IMR-90 (cell line): ENCODE results near the gene IFT81. TPM values are rescaled to one million over a fixed set of nuclear protein-coding genes. Genes with fewer than 3 reads are reported as not detected.

Experiments used
- ATAC-seq: fragments of 200-7000 bp; cut with Tn5 transposase; 2 replicates; pipeline ENCODE4 v1.9.1; 2020; ENCODE audit warnings: low read depth, mild to moderate bottlenecking, moderate library complexity
- BruUV-seq: library from RNA; stranded (reverse); fragments of 400-500 nt; replicated peaks from 2 replicates; lab custom pipeline; 2021; lab: Mats Ljungman, UMichigan
- CTCF ChIA-PET: fragments of 300-600 bp; formaldehyde crosslinking; extraction: SDS; loops from one replicate; lab custom pipeline; 2021; ENCODE audit warnings: antibody characterized with exemption; lab: Yijun Ruan, JAX
- POLR2A ChIA-PET: fragments of 300-600 bp; sonication (Branson Sonifier 250); formaldehyde crosslinking; loops from one replicate; lab custom pipeline; 2022; ENCODE audit warnings: antibody characterized with exemption; ENCODE audit not compliant: unreplicated experiment; lab: Charles Lee
- DNase-seq: peaks from one replicate; pipeline ENCODE4 v3.0.0; 2013
- H2AFZ ChIP-seq: replicated peaks from 2 replicates; pipeline ENCODE3; 2013; ENCODE audit warnings: low read length, mild to moderate bottlenecking; ENCODE audit not compliant: poor library complexity
- H2AK5ac ChIP-seq: 2 replicates; pipeline ENCODE4 v1.6.1; 2013; ENCODE audit warnings: low read depth, low read length, inconsistent platforms
- H2AK9ac ChIP-seq: replicated peaks from 2 replicates; pipeline ENCODE3; 2013; ENCODE audit warnings: mild to moderate bottlenecking, low read depth, low read length, moderate library complexity; ENCODE audit not compliant: poor library complexity
- H2BK120ac ChIP-seq: 2 replicates; pipeline ENCODE4 v1.6.1; 2013; ENCODE audit warnings: low read depth, low read length, inconsistent platforms
- H2BK15ac ChIP-seq: 3 replicates; pipeline ENCODE4 v1.6.1; 2013; ENCODE audit warnings: low read depth, low read length, inconsistent platforms
- H2BK20ac ChIP-seq: 2 replicates; pipeline ENCODE4 v1.6.1; 2013; ENCODE audit warnings: low read depth, mild to moderate bottlenecking, inconsistent platforms, low read length, moderate library complexity
- H2BK5ac ChIP-seq: 2 replicates; pipeline ENCODE4 v1.6.1; 2013; ENCODE audit warnings: mild to moderate bottlenecking, low read depth, low read length, inconsistent platforms; ENCODE audit not compliant: poor library complexity, severe bottlenecking
- H3K14ac ChIP-seq: replicated peaks from 2 replicates; pipeline ENCODE4 v1.6.1; 2013; ENCODE audit warnings: low read depth, low read length, inconsistent platforms
- H3K18ac ChIP-seq: 2 replicates; pipeline ENCODE4 v1.6.1; 2013; ENCODE audit warnings: low read depth, low read length, control low read depth
- H3K23ac ChIP-seq: 2 replicates; pipeline ENCODE4 v1.6.1; 2013; ENCODE audit warnings: low read depth, low read length, inconsistent platforms
- H3K27ac ChIP-seq: 2 replicates; pipeline ENCODE4 v1.5.1; 2013; ENCODE audit warnings: mild to moderate bottlenecking, control low read depth, low read length; ENCODE audit not compliant: insufficient read depth
- H3K27me3 ChIP-seq: 2 replicates; pipeline ENCODE4 v1.6.1; 2013; ENCODE audit warnings: low read length; ENCODE audit not compliant: control insufficient read depth, insufficient read depth
- H3K36me3 ChIP-seq: 2 replicates; pipeline ENCODE4 v1.6.1; 2013; ENCODE audit warnings: low read length, mixed read lengths; ENCODE audit not compliant: control insufficient read depth, insufficient read depth
- H3K4ac ChIP-seq: 2 replicates; pipeline ENCODE4 v1.6.1; 2013; ENCODE audit warnings: low read depth, low read length, inconsistent platforms
- H3K4me1 ChIP-seq: 2 replicates; pipeline ENCODE4 v1.6.1; 2013; ENCODE audit warnings: low read length, mixed read lengths; ENCODE audit not compliant: control insufficient read depth, insufficient read depth
- H3K4me2 ChIP-seq: 2 replicates; pipeline ENCODE4 v1.6.1; 2013; ENCODE audit warnings: low read depth, mild to moderate bottlenecking, control low read depth, low read length, moderate library complexity
- H3K4me3 ChIP-seq: 2 replicates; pipeline ENCODE4 v1.5.1; 2013; ENCODE audit warnings: low read depth, mild to moderate bottlenecking, control low read depth, low read length, moderate library complexity; ENCODE audit not compliant: insufficient read depth
- H3K56ac ChIP-seq: 2 replicates; pipeline ENCODE4 v1.6.1; 2013; ENCODE audit warnings: low read length, inconsistent platforms; ENCODE audit not compliant: insufficient read depth; ENCODE audit errors: extremely low read depth
- H3K79me1 ChIP-seq, 2 experiments: 2 replicates each; pipeline ENCODE4 v1.6.1; 2013; ENCODE audit warnings: low read length in 2 of 2, inconsistent platforms in 1 of 2, low read depth in 1 of 2
- H3K9ac ChIP-seq: 2 replicates; pipeline ENCODE4 v1.6.1; 2013; ENCODE audit warnings: low read depth, low read length, control low read depth
- H3K9me1 ChIP-seq: 2 replicates; pipeline ENCODE4 v1.6.1; 2013; ENCODE audit warnings: low read length, inconsistent platforms; ENCODE audit not compliant: insufficient read depth
- H3K9me3 ChIP-seq: 2 replicates; pipeline ENCODE4 v1.6.1; 2013; ENCODE audit warnings: low read length; ENCODE audit not compliant: control insufficient read depth, insufficient read depth
- H4K20me1 ChIP-seq: 2 replicates; pipeline ENCODE4 v1.6.1; 2013; ENCODE audit warnings: low read length, inconsistent platforms; ENCODE audit not compliant: insufficient read depth
- H4K5ac ChIP-seq: 2 replicates; pipeline ENCODE4 v1.6.1; 2013; ENCODE audit warnings: mild to moderate bottlenecking, low read depth, low read length, control low read depth
- H4K8ac ChIP-seq, 2 experiments: 2 replicates each; pipeline ENCODE4 v1.6.1; 2013; ENCODE audit warnings: low read depth in 2 of 2, low read length in 2 of 2, control low read depth in 1 of 2, inconsistent platforms in 1 of 2
- H4K91ac ChIP-seq: 2 replicates; pipeline ENCODE4 v1.6.1; 2013; ENCODE audit warnings: low read depth, low read length, inconsistent platforms; ENCODE audit not compliant: insufficient read depth
- BHLHE40 ChIP-seq: fragments of 150-350 bp; IDR thresholded peaks from 2 replicates; pipeline ENCODE4 v1.6.1; 2016; ENCODE audit warnings: mild to moderate bottlenecking, low read depth, low read length
- CEBPB ChIP-seq: IDR thresholded peaks from 2 replicates; pipeline ENCODE4 v1.6.1; 2012; ENCODE audit warnings: low read depth, low read length, improper control_type of control experiment
- CHD1 ChIP-seq: IDR thresholded peaks from 2 replicates; pipeline ENCODE4 v1.6.1; 2012; ENCODE audit warnings: low read depth, low read length, improper control_type of control experiment
- CTCF ChIP-seq: conservative IDR thresholded peaks from 2 replicates; pipeline ENCODE4 v1.5.1; 2012; ENCODE audit warnings: mild to moderate bottlenecking, low read depth, low read length, improper control_type of control experiment
- ELK1 ChIP-seq: fragments of 150-350 bp; IDR thresholded peaks from 2 replicates; pipeline ENCODE4 v1.6.1; 2016; ENCODE audit warnings: low read depth, mild to moderate bottlenecking, low read length, moderate library complexity, borderline replicate concordance
- FOS ChIP-seq: fragments of 150-350 bp; IDR thresholded peaks from 2 replicates; pipeline ENCODE4 v1.6.1; 2016; ENCODE audit warnings: low read depth, low read length
- MAFK ChIP-seq: IDR thresholded peaks from 2 replicates; pipeline ENCODE4 v1.6.1; 2012; ENCODE audit warnings: low read depth, low read length, improper control_type of control experiment
- MAZ ChIP-seq: IDR thresholded peaks from 2 replicates; pipeline ENCODE4 v1.6.1; 2012; ENCODE audit warnings: low read depth, mild to moderate bottlenecking, low read length, improper control_type of control experiment, moderate library complexity, borderline replicate concordance
- MXI1 ChIP-seq: IDR thresholded peaks from 2 replicates; pipeline ENCODE4 v1.6.1; 2012; ENCODE audit warnings: low read depth, mild to moderate bottlenecking, low read length, moderate library complexity, borderline replicate concordance
- NFE2L2 ChIP-seq: fragments of 150-350 bp; IDR thresholded peaks from 2 replicates; pipeline ENCODE4 v1.6.1; 2016; ENCODE audit warnings: low read depth, mild to moderate bottlenecking, low read length
- RAD21 ChIP-seq: IDR thresholded peaks from 2 replicates; pipeline ENCODE4 v1.6.1; 2012; ENCODE audit warnings: low read length, improper control_type of control experiment
- RFX5 ChIP-seq: IDR thresholded peaks from 2 replicates; pipeline ENCODE4 v1.8.0; 2012; ENCODE audit warnings: low read depth, mild to moderate bottlenecking, low read length, moderate library complexity
- SMC3 ChIP-seq: fragments of 150-350 bp; IDR thresholded peaks from 2 replicates; pipeline ENCODE4 v1.6.1; 2016; ENCODE audit warnings: low read depth, mild to moderate bottlenecking, antibody characterized with exemption, low read length, moderate library complexity
- WGBS, 2 experiments: methylation state at CpG; one replicate each; pipeline versions ENCODE4 v1.1.5 to v1.1.7; 2013; ENCODE audit warnings: missing lambda C conversion rate in 2 of 2; ENCODE audit not compliant: insufficient read length in 1 of 2; ENCODE audit errors: extremely low coverage in 2 of 2; 5-methylcytosine and 5-hydroxymethylcytosine counted together
- dilution Hi-C: fragments of 300-500 bp; cut with HindIII; formaldehyde crosslinking; loops from one replicate; pipeline ENCODE4 v1.14.3; 2018; ENCODE audit warnings: low sequenced_read_pairs; ENCODE audit not compliant: unreplicated experiment
- in situ Hi-C: fragments of 300-500 bp; cut with MboI; formaldehyde crosslinking; loops from 3 replicates; pipeline ENCODE4 v1.14.3; 2019; ENCODE audit warnings: low sequenced_read_pairs, inconsistent platforms, mixed read lengths
- intact Hi-C: fragments of 100-400 bp; cut with micrococcal nuclease; formaldehyde crosslinking; loops from 2 replicates; pipeline ENCODE4 v1.10.0; 2022
- polyA plus RNA-seq, 3 experiments: library from polyadenylated mRNA; depleted of rRNA; stranded (reverse); fragments of >200 nt; gene quantifications; 2 replicates each; pipeline ENCODE4 v1.2.3, GENCODE V29; 2012; ENCODE audit warnings: low replicate concordance in 1 of 3
- total RNA-seq: library from RNA; depleted of rRNA; stranded (reverse); fragments of >200 nt; gene quantifications from 2 replicates; pipeline ENCODE4 v1.2.3, GENCODE V29; 2012

IFT81 gene
- total and polyA plus RNA-seq, 2 of the 4 experiments (the other 2 are of a cell fraction) = 6.1 to 8.1 TPM

GRCh38 chr12:110079477-110080400 is 44.4 kb upstream of the IFT81 start:
- peak overlapping the region; percentile 28 for H2AK9ac ChIP-seq
- peak; percentile 32; the same call in 1 of the 2 replicates for ATAC-seq
- H3K23ac ChIP-seq = no peak overlapping the region
- no peaks in the 10 kb centered on the region for H3K79me1 ChIP-seq
- CTCF ChIA-PET = no interaction called here
- H4K20me1 ChIP-seq = no peaks in the 10 kb centered on the region
- no peak overlapping the region for H3K4ac ChIP-seq
- H2BK15ac ChIP-seq = no peak overlapping the region
- H3K36me3 ChIP-seq = no peaks in the 10 kb centered on the region
- dilution Hi-C loops = no loop called here
- no peak overlapping the region for H3K18ac ChIP-seq
- peaks cover 4% of the 10 kb centered on the region; the same call in 1 of the 2 replicates for H3K9me1 ChIP-seq
- peak overlapping the region; percentile 64 for H2AFZ ChIP-seq
- H3K9me3 ChIP-seq = no peaks in the 10 kb centered on the region
- in situ Hi-C loops = no loop called here
- no peak overlapping the region for H4K91ac ChIP-seq
- no peak overlapping the region for H3K27ac ChIP-seq
- TF ChIP-seq CEBPB = no peak
- TF ChIP-seq RAD21 = no peak
- no peak for TF ChIP-seq MXI1
- TF ChIP-seq NFE2L2 = no peak
- TF ChIP-seq CTCF = no peak
- TF ChIP-seq CHD1 = no peak
- TF ChIP-seq BHLHE40 = no peak
- no peak for TF ChIP-seq ELK1
- no peak for TF ChIP-seq FOS
- TF ChIP-seq SMC3 = no peak
- TF ChIP-seq MAFK = no peak
- no peak for TF ChIP-seq RFX5
- no peak for TF ChIP-seq MAZ
- H2AK5ac ChIP-seq = no peak overlapping the region; the same call in 1 of the 2 replicates
- no peak overlapping the region for H2BK5ac ChIP-seq
- H3K14ac ChIP-seq = 0 out of 2 replicates have a peak overlapping the region, but pooled peaks have one; percentile 78
- no peak overlapping the region for H3K4me3 ChIP-seq
- H3K4me2 ChIP-seq = no peak overlapping the region
- no peaks in the 10 kb centered on the region for H3K27me3 ChIP-seq
- peak overlapping the region in 1 of 2 experiments; percentile 53; a peak in 1 of 4 replicates for H4K8ac ChIP-seq
- POLR2A ChIA-PET = no interaction called here
- H3K9ac ChIP-seq = no peak overlapping the region
- peak overlapping the region; percentile 34; the same call in 1 of the 2 replicates for H2BK20ac ChIP-seq
- peak; percentile 39 for DNase-seq
- intact Hi-C loops = no loop called here
- WGBS, 2 experiments = no CpG with 5 or more reads among the region's 24 CpGs
- H3K56ac ChIP-seq = no peak overlapping the region
- no peaks in the 10 kb centered on the region for H3K4me1 ChIP-seq
- no peak overlapping the region for H4K5ac ChIP-seq
- H2BK120ac ChIP-seq = no peak overlapping the region
- BruUV-seq = no TSS peak
